GM19023 (cell line): ENCODE measurements around the gene SHISA5.

Experiments
- ATAC-seq: cut with Tn5 transposase; IDR thresholded peaks from one replicate; pipeline ENCODE4 v1.9.1; 2021; ENCODE audit warnings: mild to moderate bottlenecking, moderate library complexity; ENCODE audit not compliant: unreplicated experiment

Gene SHISA5

DNA sequence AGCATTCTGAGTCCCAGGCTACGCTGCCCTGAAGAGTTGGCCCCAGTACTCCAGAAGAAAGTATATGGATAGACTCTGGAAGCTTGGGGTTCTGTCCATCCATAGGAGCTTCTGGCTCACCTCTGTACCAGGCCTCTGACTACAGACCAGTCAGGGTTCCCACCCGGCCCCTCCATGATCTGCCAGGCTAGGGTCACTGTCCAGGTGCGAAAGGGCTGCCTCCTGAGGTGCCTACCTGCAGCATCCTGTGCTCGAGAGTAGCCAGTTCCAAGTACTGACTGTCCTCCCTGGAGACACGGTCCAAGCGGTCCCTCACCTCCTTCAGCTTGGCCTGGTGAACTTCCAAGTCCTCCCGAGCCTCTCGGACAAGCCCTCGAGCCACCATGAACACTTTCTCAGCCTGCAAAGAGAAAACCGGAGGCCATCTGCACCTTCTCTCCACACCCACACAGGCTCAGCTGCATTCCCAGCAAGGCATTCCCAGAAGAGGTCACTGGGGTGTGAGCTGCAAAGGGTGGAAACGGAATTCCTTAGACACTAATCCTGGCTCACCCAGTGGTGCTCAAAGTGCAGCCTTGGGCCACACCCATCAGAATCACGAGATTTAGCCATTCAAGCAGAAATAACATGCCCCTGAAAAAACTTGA, 70.4 kb downstream of the SHISA5 start:
- no peak for ATAC-seq

DNA sequence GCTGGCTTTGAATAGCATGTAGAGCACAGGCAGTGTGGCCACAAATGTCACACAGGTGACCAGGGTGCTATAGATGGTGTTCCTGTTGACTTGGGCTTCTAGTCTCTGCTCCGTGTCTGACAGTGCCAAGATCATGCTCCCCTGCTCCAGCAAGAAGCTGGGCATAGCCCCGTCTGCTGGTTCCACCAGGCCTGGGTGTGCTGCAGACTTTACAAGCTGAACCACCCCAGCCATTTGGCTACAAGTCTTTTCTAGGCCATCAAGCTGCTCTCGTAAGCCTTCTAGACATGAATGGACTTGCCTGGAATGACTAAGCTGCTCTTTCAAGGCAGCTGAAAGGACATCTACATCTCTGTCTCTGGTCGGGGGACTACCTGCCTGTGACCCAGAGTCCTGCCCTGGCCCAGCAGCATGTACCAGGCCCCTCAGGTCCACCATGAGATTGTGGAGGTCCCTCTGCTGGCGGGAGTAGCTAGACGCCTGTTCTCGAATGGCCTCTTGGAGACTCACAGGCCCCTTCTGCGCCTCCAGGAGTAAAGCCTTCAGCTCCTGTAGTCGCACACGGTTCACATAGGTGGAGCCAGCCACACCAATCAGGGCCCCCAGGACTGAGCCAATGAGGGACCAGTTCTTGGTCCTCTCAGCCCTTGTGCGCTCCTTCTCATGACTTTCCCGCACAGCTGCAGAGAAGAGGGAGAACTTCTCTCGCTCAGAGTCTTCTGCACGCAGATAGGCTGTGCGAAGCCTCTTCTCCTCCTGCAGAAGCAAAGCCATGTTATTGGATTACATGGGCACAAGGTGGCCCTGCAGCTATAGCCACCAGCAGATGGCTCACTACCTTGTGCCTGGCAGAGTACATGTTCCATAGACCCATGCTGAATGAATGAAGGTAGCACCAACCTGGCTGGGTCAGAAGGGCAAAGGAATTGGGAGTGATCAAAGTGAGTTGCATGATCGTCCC, 71.3 kb downstream of the SHISA5 start:
- ATAC-seq = no peak

DNA sequence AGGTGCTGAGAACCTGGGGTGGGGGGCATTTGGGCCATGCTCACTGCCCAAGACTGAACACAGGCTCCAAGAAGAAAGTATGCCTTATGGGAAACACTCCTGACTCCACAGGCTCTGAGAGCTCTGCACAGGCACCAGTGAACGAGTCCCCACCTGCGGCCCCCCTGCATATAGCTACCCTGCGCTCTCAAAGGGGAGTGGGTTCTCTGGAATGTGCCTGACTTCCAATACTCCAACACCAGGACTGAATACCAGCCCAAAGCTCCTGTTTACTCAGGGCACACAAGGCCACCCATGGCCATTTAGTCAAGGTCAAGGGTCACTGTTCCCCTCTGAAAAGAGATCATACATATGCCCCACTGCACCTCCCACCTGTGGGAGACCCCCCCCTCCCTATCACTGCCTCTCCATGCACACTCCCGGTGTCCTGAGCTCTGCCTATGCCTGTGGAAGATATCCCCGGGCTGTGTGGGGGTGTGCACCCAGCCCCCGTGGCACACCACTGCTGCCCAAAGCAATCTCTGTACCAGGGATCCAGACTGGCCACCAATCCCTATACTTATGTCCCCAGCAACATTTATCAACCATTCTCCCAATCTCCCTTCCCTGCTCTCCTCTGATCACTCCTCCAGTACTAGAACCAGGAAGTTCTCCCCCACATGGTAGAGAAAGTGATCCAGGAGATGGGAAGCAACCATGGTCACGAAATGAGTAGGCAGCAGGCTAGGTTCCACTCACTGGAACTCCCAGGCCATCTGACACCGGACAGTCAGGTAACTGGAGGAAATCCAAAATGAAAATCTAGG, 72.5 kb downstream of the SHISA5 start:
- no peak for ATAC-seq

DNA sequence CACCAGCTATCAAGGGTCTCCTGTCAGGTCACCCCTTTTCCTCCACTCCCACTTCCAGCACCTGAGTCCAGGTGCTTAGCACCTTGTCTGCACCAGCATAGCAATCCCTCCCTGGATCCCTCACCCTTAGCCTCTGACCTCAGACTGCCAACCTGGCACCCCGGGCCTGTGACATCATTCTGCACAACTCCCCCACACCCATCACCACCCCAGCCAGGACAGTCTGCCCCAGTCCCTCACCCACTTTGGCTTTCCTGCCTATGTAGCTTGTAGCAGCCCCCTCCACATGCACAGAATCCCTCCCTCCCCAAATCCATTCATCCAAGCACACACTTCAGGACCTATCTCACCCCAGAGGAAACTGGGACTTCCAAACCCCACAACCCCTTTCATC, 73.3 kb downstream of the SHISA5 start:
- no peak for ATAC-seq

DNA sequence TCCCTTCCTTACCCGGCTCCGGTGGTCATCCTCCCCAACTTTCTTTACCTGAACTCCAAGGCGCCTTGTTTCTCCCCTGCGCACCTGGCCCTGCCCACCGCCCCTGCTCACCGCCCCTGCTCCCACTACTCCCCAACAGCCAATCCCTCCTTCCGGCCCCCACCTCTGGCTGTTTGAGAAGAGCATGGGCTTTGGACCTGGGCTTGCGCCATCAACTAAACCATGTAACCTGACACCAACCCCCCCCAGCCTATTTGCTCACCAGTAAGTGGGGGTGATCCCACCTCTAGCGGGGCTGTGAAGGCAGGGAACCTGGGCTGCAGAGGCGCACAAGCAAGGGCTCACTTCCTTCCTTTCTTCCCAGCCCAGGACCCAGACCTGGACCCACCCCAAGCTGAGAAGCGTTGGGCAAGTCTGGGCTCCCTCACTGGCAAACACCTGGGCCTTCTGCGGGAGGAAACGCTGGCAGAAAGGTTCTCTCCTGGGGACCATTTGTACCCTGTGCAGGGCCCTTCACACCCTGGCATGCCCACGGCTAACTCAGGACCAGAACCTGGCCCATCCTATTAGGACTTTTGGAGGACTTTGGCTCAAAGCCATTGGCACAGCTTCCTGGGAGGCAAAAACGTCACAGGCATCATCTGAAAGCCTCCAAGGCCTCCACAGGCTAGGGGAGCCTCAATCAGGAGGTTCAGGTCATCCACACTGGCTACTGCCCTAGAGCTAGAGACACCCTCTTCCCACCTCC, 73.8 kb downstream of the SHISA5 start, which contains the start of gene PLXNB1:
Gene PLXNB1, minus strand, starts transcription at position 127 of the 748 bp plus-strand sequence. CDS start 5,475 bp downstream, outside the sequence.
- peak; percentile 8 for ATAC-seq

DNA sequence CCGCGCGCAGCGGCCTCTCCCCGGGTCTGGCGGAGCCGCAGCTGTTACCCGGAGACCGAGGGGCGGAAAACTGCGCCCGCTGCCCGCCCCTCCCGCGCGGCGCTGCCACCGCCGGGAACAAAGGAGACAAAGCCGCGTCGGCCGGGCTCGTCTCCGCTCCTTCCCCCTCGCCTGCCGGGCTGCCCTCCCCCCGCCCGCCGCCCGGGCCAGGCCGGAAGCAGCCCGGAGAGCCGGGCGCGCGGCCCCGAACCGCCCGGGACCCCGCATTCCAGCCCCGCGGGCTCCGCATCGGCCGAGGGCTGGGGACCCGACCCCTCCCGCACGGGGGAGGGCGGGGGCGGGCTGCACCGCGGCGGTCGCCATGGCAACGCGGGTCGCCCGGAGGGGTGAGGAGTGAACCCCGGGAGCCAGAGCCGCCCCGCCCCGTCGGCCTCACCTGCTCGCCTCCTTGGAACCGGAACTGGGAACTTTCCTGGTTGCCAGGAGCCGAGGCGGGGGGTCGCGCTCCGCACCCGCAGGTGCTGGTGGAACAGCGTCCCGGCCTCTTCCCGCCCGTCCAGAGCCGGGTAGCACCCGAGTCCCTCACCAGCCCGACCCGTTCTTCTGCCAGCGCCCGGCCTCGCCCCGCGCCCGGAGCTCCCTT, 74.5 kb downstream of the SHISA5 start:
- ATAC-seq = peak; percentile 46

DNA sequence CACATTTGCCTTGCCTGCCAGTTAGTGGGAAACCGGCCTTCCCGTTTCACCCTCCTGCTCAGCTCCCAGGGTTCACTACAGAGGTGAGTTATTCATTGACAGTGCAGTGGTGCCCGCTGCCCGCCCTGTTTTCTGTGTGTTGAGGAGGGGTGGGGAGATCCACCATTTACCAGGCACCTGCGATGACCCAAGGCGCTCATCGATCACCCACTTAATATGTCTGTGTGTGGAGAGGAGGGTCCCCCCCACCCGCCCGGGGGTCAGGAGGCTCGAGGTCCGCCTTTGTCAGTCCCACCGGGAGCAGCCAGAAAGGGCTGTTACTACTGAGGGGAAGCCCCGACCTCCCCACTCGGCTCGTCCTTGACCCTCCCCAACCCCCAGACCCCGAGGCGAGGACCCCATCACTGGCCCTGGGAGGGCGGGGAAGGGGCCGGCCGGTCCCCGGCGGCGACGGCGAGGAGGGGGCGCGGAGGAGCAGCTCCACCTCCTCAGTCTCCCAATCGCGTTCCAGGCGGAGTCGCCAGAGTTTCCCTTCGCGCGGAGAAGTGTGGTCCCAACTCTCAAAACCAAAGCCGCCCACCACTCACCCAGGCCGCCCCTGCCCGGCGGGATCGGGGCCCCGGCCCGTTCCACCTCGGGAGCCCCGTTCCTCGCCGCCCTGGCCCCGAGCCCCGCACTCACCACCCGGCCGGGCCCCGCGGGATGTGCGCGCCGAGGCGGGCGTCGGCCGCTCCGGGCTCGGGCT, 75.2 kb downstream of the SHISA5 start:
- peak; percentile 35 for ATAC-seq

DNA sequence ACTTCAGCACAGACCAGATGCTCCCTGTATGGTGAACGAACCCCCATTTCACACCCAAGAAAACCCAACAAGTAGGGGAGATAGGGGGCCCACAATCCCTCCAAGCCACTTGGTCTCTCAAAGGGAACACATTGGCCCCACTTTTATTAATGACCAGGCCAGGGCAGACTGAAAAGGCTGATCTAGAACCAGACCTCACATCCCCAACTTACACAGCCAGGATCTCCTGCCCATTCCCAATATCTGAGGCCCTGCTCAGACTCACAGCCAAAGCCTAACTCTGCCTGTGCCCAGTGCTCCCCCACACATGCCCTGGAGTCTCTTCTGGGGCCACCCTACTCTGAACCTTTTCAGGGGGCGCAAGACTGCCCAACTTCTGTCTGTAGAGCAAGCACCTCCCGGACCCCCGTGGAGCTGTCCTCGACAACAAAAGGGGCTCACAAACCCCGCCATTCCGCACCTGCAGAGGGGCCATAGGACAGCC, 75.8 kb downstream of the SHISA5 start:
- no peak for ATAC-seq

DNA sequence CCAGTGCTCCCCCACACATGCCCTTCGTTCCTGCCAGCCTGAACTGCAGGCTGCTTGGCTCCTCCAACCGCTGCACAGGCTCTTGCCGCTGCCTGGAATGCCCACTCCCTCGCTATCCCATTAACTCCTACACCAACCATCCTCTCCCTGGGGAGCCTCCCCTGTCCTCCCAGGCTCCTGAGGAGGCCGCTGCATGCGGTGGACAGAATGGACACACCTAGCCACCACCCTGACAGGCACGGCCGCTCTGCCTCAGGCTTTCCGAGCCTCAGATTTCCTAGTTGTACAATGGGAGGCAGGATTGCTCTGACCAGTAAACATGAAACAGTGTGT, 76.4 kb downstream of the SHISA5 start:
- no peak for ATAC-seq

DNA sequence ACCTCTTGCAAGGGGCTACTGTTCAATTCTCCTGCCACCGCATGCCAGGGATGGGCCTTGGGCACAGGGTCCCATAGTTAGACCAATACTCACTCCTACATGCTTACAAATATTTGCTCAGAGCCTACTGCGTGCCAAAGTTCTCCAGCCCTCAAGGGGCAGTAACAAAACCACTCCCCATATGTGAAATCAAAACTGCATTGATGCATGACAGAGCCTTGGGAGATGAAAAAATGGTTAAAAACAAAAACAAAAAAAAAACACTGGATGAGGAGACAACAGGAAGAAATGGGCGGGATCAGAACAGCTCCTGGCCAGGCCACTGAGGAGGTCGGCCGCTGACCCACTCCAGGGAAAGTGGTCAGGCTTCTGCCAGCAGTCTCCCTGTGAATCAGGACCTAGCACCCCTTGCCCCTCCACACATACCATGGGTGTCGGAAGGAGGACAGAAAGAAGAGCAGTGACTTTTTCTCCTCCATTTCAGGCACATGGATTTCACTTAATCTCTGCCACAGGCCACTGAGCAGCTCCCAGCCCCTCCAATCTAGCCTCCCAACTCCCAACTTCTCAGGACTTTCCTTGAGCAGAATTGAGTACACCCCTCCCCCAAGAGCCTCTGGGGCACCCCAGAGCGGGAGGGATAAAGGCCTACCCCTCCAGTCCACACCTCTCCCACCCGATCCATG, 76.9 kb downstream of the SHISA5 start:
- no peak for ATAC-seq

DNA sequence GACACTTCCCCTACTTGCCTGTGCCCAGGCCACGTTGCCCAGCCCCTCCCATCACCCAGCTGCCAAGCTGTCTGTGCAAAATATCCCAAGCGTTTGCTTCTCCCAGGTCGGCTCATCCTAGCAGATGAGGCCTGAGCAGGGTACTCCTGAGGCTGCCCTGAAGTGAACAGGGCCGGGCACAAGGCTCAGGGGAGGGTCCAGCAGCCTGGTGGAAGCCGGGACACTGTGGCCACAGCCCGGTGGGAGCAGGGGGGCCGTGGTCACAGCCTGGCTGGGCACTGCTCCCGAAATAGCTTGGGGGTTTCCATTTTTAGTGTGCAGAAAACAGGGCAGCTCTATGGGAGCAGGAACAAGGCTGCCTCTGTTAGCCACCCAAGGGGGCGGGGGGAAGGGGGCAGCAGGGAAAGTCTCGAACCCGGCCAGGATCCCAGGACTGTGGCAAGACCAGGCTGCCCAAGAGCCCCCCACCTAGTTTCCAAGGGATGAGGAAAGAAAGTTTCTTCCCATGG, 77.5 kb downstream of the SHISA5 start:
- no peak for ATAC-seq

DNA sequence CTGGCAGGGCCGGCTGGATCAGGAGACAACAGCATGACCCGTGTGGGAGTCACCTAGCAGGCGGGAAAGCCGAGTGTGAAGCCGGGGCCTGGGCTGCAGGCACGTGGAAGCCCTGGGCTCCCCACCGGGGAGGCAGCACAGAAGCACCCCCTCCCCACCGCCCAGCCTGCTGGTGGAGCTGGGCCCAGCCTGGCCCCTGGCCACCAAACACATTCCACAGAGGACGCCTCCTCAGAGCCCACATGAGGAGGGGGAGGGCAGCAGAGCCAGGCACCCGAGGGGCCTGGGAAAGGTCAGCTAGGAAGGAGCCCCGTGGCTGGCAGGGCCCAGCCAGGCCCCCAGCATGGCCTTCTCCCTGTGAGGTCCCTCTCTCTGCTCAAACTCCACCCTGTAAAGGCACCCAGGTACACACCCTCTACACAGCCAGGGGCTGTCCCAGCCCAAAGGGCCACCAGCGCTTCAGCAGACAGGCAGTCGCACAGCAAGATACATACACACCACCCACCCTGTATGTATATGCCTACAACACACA, 78.6 kb downstream of the SHISA5 start:
- no peak for ATAC-seq

DNA sequence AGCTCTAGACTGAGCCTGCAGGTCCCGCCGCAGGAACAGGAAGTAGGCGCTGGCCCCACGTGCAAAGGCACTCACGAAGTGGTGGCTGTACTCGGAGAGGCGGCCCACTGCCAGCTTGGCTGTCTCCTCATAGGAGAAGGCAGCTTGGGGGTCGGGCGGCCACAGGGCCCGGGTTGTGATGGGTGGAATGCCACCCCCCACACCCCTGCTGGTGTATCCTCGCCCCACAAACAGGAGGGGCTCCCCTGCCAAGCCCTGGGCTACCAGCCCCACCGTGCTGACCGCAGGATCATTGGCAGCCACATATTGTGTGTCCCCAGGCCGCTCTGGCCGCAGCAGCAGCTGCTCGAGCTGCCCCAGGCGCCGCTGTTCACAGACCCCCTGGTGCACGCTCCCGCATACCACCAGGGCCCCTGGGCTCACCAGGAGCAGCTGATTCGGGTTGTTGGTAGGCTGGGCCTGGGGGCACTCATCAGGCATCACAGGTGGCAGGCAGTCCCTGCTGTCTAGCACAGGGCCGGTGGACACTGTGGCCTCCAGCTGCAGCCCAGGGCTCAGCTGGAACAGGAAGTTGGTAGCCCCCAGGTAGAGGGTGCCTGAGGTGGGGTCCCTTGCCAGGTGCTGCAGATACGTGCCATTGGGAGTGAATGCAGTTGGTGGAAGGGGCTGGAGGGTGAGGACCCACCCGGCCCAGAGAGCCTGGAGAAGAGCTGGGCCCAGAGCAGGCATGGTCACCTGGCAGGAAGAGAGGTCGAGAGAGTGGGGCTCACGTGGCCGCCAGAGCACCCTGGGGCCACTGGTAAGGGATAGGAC, 79.9 kb downstream of the SHISA5 start:
- no peak for ATAC-seq

DNA sequence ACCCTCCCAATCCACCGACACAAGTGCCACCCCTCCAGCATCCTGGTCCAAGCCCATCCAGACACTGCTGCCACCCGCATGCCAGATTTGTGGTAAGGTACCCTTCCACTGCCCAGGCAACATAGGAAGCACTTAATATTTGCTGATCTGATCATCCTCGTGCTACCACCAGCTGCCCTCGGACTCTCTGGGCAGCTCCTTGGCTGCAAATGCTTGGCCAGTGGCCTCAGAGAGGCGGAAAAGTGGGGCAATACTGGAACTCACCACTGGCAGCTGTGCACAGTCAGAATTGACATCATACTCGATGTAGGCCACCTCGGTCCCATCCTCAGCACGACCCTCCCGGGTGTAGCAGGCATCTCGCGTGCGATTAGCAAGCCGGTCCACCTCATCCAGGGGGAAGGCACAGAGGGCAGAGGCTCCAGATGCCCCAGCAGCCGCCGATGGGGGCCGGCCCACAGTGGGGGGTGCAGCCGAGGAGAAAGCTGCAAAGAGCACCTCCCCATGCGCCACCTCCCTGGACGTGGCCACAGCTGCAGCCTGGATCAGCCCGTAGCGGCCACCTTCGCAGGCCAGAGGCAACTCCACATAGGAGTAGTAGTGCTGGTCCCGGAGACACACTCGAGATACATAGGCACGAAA, 80.6 kb downstream of the SHISA5 start:
- ATAC-seq = no peak

DNA sequence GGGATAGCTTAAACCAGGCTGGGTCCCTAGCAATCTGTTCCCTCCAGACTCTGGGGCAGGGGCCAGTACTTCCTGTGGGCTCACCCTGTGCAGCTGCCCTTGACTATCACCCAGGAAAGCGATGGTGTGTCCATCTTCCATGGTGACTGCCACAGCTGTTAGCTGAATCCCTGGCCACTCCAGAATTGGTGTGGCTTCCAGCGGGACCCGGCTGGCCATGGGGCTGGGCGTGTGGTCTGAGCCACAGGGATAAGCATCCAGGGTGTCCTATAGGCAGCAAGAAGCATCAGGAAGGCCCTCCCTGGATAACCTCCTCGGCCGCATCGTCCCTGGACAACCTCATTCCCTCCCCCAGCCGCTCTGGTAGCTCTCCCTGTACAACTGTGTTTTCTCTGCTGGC, 81.3 kb downstream of the SHISA5 start:
- no peak for ATAC-seq

DNA sequence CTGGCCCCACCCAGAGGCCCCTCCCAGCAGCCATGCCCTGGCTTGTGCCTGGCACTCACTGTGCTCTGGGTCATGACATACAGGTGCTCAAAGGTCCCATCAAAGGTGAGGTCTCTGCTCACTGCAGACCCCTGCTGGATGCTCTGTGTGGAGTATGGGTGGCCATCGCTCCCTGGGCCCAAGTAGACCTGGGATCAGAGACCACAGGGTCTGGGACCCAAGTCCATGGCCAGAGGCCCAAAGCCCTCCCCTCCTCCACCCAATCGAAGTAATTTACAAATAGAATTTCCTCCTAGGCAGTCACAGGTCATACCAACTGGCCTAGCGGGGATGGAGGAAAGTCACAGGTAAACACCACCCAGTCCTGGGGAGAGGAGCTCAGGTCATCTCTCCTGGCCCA, 81.7 kb downstream of the SHISA5 start:
- no peak for ATAC-seq

DNA sequence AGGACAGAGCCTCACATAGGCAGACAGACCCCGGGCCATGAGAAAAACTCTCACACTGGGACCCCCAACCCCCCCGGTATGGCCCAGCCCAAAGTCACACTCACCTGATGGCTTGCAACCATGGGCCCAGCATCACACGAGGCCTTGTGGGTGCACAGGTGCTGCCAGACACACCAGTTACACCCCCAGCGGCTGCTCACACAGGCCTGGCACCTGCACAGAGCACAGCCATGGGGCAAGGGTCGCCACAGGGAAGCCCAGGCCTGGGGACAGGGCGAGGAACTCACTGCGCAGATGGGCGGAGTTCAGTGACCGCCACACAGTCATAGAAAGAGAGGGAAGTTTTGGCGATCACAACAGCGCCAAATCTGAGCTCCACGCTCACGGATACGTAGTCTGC, 83.4 kb downstream of the SHISA5 start:
- ATAC-seq = no peak
